Measurements from ENCODE around the gene QSOX1.

Gene QSOX1

DNA sequence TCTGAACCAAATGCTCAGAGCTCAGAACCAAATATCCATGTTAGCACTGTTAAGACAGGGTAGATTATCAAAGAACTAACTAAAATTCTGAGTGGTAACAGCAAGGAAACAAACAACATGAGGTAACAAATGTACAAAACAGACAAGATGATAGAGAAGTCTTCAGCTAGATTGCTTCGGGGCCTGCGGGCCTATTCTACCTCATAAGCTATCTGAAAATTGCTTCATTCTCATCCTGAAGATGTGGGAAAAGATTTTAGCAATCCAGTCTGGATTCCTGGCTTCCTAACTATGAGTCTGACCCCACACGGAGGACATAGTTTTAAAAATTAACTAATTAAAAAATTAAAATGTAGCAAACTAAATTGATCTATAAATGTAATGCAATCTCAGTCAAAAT lies 9.2 kb upstream of the QSOX1 start:
- no peak for DNase-seq (ENCODE audit: low spot score)

DNA sequence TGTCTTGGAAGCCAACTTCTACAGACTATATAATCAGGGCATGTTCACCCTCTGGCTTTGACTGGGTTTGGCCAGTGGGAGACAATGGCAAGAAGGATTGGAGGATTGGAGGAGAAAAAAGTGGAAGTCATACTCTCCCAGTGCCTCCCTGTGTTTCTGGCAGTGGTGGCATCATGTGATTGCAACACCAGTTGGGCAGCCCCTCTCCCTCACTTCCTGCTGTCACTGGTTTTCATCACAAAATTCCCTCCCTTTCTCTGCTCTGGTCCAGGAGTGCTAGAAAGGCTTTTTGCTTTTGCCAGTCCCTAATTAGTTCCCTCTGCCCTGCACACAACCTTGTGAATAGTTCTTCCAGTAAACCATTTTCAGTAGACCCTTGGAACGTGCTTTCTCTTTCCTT lies 3.7 kb upstream of the QSOX1 start:
- no peak for DNase-seq (ENCODE audit: low spot score)

- DNase-seq (ENCODE audit: low spot score), result no peak
Measured at GRCh38 chr1:180151508-180151907, 3.2 kb upstream of the QSOX1 start.

DNA sequence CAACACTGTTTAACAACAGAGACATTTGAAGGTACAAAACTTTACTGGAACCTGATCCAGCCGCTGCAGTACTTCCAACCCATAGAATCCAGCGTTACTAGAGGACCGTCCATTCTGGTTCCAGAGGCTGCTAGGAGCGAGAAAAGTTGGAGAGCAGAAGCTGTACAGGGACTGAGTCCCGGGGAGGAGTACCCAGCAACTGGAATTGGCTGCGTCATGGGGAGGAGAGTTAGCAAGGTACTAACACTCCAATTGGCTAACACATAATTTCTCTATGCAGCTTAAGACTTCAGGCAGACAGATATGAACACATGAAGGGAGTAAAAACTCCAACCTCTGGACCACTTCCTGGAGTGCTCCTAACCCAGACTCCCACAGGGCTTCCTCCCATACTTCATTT lies 2.1 kb upstream of the QSOX1 start:
- DNase-seq (ENCODE audit: low spot score), result no peak

DNA sequence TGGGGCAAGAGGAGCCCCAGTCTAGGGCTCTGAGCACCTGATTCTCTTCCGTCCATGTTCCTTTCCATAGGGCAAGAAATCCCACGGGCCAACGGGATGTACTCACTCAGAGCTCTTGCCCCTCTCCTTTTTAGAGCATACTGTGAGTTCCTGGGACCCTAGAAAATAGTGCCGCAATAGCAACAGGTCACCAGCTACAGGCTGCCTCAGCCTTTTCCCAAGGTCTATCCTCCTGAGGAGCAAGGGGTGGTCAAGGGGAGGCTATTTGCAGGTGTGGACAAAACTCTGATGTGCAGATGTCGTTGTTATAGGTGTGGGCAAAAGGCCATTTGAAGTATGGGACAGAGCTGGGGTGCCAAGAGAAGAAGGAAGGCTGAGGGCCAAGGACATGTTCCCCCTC lies 1.6 kb upstream of the QSOX1 start:
- DNase-seq (ENCODE audit: low spot score), result no peak

- no peak for DNase-seq (ENCODE audit: low spot score)
Measured at GRCh38 chr1:180154003-180154324, 705 bp upstream of the QSOX1 start.

DNA sequence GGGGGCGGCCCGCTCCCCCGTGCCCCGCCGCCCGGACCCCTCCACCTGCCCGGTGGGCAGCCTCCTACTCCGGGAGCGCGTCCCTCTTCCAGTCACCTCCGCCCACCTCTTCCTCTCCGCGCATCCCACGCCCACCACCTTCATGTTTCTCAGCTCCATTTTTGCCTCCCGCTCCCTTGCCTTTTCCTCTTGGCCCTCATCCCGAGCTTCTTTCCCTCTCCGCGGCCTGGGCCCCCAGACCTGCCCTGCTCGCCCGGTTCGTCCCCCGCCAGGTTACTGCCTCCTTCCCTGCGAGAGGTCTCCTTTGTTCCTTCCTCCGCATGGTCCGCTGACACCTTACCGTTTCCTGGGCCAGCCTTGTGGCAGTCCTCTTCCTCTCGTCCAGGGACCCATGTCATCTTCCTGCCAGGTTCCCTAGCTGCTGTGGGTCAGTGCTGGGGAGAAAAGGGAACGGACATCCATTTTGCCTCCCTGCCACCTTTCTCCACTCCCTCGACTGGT lies 563 bp downstream of the QSOX1 start:
- DNase-seq (ENCODE audit: low spot score), result no peak

GRCh38 chr1:180156201-180156600 lies 1.5 kb downstream of the QSOX1 start:
- no peak for DNase-seq (ENCODE audit: low spot score)

DNA sequence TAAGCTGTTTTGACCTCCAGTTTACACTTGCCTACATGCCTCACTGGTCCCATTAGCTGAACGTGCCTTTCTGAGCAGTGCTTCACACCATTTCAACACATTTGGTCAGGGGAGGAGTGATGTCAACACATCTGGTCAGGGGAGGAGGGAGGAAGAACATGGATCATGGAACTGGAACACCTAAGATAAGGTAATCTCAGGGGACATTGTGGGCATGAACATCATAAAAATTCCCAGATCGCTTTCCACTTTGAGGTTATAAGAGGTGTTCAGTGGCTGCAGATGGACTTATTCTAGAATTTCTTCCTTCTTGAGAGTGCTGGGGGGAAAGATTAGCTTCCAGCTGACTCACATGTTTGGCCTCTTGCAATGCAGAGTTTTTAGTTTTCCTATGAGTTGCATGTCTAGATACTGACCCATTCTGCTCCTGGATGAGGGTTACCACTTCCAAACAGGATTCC lies 2.0 kb downstream of the QSOX1 start:
- no peak for DNase-seq (ENCODE audit: low spot score)

DNA sequence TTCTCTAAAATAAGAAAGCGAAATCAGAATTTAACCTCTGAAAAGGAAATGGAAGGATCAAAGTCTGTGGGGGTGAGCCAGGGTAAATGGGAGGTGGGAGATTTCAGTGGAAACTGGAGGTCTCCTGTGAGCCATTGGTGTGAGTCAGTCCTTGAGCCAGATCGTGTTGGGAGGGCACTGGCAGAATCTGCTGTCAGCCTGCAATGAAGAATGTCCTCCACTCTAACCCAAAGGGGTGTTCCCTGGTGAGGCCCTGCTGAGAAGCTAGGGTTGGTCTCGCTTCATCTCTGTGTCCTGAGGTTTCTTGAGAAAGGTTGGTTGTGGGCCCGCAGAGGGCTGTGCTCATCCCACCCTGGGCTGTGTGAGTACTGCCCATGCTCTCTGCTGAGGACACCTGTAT lies 2.4 kb downstream of the QSOX1 start:
- DNase-seq (ENCODE audit: low spot score), result no peak

DNA sequence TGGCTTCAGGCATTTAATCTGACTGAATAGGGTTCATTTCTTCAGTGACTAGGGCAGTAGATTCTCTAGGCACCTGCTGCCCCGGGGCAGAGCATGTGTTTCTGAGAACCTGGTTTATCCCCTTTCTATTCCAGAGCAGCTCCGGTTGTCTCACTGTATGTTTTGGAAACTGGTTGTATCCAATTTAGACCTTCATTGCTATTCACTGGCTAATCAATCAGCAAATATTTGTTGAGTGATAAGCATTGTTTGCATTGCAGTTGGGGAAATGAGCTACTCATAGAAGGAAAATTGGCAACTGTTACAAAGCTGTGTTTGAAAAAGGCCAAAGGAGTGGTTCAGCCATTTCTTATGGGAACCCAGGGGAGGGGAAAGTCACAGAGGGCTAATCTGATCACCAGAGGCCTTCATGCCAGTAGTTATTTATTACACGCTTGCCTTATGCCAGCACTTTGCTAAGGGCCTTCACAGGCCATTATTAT lies 2.9 kb downstream of the QSOX1 start:
- peak; percentile 79 for DNase-seq (ENCODE audit: low spot score)

GRCh38 chr1:180158149-180159147 lies 3.8 kb downstream of the QSOX1 start:
- DNase-seq (ENCODE audit: low spot score), result no peak

DNA sequence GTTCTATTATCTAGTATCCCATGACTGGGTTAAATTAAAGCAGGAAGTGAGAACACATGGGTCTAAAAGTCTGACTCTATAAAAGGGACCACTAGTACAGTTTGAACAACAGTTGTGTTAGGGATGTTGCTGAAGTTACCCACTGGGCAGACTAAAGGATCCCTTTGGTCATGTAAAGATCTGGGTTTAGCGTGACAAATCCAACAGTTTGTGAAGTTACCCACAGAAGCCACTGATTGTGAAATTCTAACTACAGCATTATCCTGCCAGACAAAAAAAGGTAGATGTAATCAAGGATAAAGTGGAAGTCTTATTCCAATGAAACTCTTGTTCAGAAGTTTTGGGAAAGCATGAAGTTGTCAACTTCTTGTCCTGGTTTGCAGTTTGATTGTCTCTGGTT lies 5.7 kb downstream of the QSOX1 start:
- no peak for DNase-seq (ENCODE audit: low spot score)

DNA sequence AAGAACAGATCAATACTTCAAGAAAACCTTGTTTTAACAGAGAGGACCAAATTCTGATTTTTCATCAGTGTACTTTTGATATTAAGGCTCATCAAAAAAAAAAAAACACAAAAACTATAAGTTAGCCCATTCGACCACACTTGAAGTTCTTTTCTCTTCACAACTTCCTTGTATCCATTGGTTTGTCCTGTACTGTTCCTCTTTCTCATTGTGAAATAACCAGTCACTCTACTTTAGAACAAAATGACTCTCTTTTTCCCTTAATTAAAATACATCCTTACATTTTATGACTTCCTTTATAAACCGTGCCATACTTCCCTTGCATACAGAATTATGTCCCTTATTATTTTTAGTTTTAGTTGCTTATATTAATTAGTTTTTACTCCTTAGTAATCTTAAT lies 8.4 kb downstream of the QSOX1 start:
- no peak for DNase-seq (ENCODE audit: low spot score)

DNA sequence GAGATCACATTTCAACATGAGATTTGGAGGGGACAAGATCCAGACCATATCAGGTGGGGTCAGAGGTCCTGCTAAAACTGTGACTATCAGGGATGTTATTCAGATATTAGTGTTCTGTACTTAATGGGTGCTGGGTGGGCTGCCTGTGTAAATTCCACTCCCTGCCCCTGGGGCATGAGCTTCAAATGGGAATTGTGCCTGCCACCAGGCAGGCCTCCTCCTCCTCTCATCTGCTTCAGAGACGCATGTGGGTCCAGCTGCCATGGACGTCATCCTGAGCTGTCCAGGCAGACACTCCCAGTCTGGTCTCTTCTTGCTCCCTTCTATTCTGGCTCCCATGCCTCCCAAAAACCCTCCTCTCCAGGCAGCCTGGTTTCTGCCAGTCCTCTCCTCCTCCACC lies 10.4 kb downstream of the QSOX1 start:
- no peak for DNase-seq (ENCODE audit: low spot score)

DNA sequence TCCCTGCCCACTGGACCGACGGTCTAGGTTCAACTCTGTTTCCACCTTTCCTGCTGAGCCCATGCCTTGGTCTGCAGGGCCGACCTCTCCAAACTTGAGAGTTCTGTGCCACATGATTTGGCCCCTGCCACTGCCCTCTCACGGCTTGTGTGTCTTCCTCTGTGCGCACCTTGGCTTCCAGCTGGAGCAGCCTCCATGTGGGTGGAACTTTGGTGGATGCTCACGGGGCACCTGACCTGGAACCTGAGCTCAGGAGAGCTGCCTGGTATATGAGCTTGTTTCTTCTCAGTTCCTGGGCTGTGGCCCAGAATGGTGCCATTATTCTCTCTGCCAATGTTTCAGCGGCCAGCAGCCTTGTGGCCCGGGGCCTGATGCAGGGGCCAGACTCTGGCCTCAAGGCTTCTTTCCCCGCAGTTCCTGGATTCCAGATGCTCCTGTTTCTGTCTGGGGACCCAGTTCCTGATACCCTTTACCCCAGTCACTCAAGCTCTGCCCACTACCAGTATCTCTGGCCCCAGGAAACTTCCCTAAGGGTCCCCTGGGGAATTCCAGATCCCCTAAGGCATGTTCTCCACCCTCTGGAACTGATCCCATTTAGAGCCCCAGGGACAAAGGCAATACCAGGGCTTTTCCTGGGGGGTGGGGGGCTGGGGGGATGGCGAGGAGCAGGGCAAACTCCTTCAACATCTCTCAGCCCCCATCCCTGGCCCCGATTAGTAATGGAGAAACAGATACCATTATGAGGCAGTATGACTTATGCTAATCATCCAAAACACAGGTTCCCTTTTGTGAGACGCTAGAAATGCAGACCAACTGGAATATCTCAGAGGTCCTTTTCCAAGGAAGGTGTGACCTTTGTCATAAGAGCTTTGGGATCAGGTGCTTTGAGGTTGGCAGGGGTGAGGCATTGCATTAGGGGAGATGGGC lies 11.1 kb downstream of the QSOX1 start:
- DNase-seq (ENCODE audit: low spot score), result no peak

DNA sequence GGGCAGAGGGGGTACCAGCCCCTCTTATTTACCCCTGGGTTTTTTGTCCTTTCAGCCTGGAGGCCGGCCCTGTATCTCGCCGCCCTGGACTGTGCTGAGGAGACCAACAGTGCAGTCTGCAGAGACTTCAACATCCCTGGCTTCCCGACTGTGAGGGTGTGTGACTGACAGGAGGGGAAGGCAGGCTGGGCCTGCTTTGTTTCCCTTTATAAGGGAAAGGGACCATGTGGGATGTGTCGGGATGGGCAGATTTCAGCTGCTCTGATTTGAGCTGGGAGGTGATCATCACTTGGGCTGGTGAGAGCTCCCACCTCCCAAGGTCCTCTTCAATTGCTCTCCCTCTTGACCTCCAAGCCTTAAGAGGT lies 11.7 kb downstream of the QSOX1 start:
- no peak for DNase-seq (ENCODE audit: low spot score)

- DNase-seq (ENCODE audit: low spot score), result no peak
Measured at GRCh38 chr1:180167021-180167701, 12.5 kb downstream of the QSOX1 start.

DNA sequence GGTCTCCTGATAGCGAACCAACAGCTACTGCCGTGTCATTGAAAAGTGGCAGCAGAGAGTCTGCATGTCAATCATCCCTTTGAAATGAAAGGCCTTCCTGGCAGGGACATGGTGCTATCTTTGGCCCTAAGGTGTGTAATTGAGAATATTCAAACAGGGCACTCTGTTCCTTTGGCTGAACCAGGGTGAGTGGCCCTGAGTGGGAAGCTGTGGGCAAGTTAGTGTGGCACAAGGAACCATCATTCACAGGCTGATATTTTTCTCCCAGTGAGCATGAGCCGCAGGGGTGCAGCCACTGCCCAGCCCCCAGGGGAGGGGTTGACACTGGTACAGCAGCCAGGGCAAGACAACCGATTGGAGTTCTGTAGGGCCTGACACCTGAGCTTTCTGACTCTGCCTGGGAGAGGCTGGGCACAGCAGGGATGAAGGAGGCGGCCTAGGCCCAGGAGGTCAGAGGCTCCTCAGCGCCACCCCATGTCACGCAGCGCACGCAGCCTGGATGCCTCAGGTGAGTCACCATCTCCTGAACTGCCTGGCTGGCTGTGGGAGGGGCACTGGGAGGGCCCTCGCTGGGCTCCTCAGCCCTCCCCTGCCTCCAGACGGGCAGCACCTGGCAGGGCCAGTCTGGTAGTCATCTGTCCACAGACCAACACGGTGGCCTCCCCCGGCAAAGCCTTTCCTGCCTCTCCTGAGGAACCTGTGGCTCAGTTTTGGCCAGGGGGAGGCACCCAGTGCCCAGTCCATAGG lies 13.2 kb downstream of the QSOX1 start:
- no peak for DNase-seq (ENCODE audit: low spot score)

DNA sequence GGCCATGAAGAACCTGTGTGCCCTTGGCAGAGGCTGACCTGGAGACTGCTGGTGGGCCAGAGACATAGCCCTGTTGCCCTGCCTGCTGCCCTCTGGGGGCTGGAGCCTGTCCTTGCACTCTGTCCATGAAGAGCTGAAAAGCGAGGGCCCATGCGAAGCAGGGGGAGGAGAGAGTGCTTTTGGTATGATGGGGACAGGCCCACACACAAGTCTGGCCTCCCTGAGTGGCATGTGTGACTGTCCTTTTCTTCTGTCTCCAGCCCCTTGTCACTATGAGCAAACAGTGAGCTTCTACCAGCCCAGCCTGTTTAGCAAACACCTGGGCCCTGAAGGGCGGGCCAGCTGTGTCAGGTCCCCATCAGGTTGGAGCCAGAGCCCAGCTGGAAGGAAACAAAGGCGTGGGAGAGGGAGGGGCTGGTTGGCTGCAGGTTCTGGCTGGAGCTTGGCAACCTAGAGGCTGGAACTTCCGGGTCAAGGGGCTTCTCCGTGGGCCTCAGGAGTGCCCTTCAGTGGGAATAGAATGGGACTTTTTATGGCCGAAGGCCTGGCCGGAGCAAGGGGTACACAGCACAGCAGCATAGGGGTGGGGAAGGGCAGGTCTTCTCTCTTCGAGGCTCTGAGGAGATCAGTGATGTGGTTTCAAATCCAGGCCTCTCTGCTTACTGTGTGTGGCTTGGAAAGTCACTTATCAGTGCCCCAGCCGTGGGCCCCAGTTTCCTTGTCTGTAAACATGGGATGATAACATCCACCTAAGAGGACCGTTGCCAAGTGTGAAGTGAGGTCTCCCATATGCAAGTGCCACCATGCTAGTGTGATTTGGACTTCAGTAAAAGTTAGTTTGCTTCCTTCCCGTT lies 14.3 kb downstream of the QSOX1 start:
- DNase-seq (ENCODE audit: low spot score), result peak; percentile 72
